Measurements from ENCODE around the gene LRG1.

The LRG1 gene

GRCh38 chr19:4539693-4540581, at the start of gene LRG1:
Gene LRG1, minus strand, starts transcription at chr19:4540036. Its CDS starts 23 bp downstream, at chr19:4540013.
- no peaks in the 10 kb centered on the region for H3K36me3 ChIP-seq (ENCODE audit: low read depth)
- ATAC-seq (ENCODE audit: low read depth) (no peak), DNase-seq (ENCODE audit: low spot score) (no peak)
- no peak within 1 kb of the TSS for H3K4me3 ChIP-seq (ENCODE audit: severe bottlenecking)
- no peaks in the 10 kb centered on the region for H3K27me3 ChIP-seq (ENCODE audit: insufficient read depth, poor library complexity, severe bottlenecking)
- TF ChIP-seq CTCF (IDR thresholded peaks at IDR 0.05; ENCODE audit: poor library complexity, severe bottlenecking), result no peak
- H3K4me1 ChIP-seq (ENCODE audit: insufficient read depth, poor library complexity, severe bottlenecking), result no peaks in the 10 kb centered on the region
- H3K9me3 ChIP-seq (ENCODE audit: severe bottlenecking), result no peaks in the 10 kb centered on the region
- H3K27ac ChIP-seq (ENCODE audit: poor library complexity, severe bottlenecking), result no peak within 1 kb of the TSS

- H3K4me1 ChIP-seq (ENCODE audit: insufficient read depth, poor library complexity, severe bottlenecking), result no peaks in the 10 kb centered on the region
- H3K36me3 ChIP-seq (ENCODE audit: low read depth), result no peaks in the 10 kb centered on the region
- TF ChIP-seq CTCF (IDR thresholded peaks at IDR 0.05; ENCODE audit: poor library complexity, severe bottlenecking), result no peak
- H3K9me3 ChIP-seq (ENCODE audit: severe bottlenecking), result no peaks in the 10 kb centered on the region
- H3K4me3 ChIP-seq (ENCODE audit: severe bottlenecking), result no peak overlapping the region
- ATAC-seq (ENCODE audit: low read depth), result no peak
- no peak for DNase-seq (ENCODE audit: low spot score)
- peaks cover 12% of the 10 kb centered on the region for H3K27me3 ChIP-seq (ENCODE audit: insufficient read depth, poor library complexity, severe bottlenecking)
- H3K27ac ChIP-seq (ENCODE audit: poor library complexity, severe bottlenecking), result no peak overlapping the region
These were observed 48.5 kb upstream of the LRG1 start for GRCh38 chr19:4588291-4588761.

GRCh38 chr19:4587527-4587926, 47.7 kb upstream of the LRG1 start:
- TF ChIP-seq CTCF (IDR thresholded peaks at IDR 0.05; ENCODE audit: poor library complexity, severe bottlenecking), result no peak
- H3K9me3 ChIP-seq (ENCODE audit: severe bottlenecking), result no peaks in the 10 kb centered on the region
- DNase-seq (ENCODE audit: low spot score) (no peak), ATAC-seq (ENCODE audit: low read depth) (no peak)
- peaks cover 18% of the 10 kb centered on the region for H3K27me3 ChIP-seq (ENCODE audit: insufficient read depth, poor library complexity, severe bottlenecking)
- H3K4me1 ChIP-seq (ENCODE audit: insufficient read depth, poor library complexity, severe bottlenecking), result no peaks in the 10 kb centered on the region
- H3K27ac ChIP-seq (ENCODE audit: poor library complexity, severe bottlenecking), result no peak overlapping the region
- no peaks in the 10 kb centered on the region for H3K36me3 ChIP-seq (ENCODE audit: low read depth)
- no peak overlapping the region for H3K4me3 ChIP-seq (ENCODE audit: severe bottlenecking)

DNA sequence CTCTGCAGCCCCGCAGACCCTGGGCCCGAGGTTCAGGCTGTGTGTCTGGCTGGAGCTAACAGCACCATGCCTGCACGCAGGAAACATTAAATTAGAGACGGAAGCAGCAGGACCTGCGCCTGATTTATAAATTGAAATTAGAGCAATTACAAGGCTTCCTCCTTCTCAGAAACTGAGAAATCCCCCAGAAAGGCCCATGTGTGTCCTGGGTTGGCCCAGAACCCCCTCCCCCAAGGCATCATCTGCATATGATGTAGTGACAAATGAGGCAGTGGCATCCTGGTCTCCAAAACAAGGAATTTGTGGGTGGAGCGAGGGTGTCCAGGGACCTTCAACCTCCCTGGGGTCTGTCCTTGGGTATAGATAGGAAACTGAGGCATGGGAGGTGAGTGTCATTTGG, 46.9 kb upstream of the LRG1 start:
- H3K9me3 ChIP-seq (ENCODE audit: severe bottlenecking), result no peaks in the 10 kb centered on the region
- no peak for ATAC-seq (ENCODE audit: low read depth)
- no peak for TF ChIP-seq CTCF (IDR thresholded peaks at IDR 0.05; ENCODE audit: poor library complexity, severe bottlenecking)
- no peak overlapping the region for H3K27ac ChIP-seq (ENCODE audit: poor library complexity, severe bottlenecking)
- DNase-seq (ENCODE audit: low spot score), result no peak
- H3K4me3 ChIP-seq (ENCODE audit: severe bottlenecking), result no peak overlapping the region
- peaks cover 26% of the 10 kb centered on the region for H3K27me3 ChIP-seq (ENCODE audit: insufficient read depth, poor library complexity, severe bottlenecking)
- H3K36me3 ChIP-seq (ENCODE audit: low read depth), result no peaks in the 10 kb centered on the region
- no peaks in the 10 kb centered on the region for H3K4me1 ChIP-seq (ENCODE audit: insufficient read depth, poor library complexity, severe bottlenecking)

DNA sequence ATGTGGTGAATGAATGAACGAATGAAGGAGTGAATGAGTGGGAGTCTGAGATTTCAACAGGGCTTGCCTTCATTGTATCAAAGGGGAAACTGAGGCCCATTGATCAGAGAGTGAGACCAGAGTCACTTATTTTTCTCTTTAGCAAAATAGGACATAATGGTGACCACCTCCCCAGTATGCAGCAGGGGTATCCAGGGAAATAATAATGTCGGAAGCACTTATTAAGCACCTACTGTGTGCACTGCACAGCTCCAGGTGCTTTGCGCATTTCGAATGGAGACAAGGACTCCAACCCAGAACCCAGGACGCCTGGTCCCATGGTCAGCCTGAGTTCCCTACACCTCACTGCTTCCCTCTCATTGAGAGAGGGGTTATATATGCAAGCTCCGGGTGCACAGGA, 46.4 kb upstream of the LRG1 start:
- Histone ChIP-seq H3K27me3 (ENCODE audit: insufficient read depth, poor library complexity, severe bottlenecking) (peaks cover 26% of the 10 kb centered on the region), H3K9me3 (ENCODE audit: severe bottlenecking) (no peaks in the 10 kb centered on the region), H3K4me1 (ENCODE audit: insufficient read depth, poor library complexity, severe bottlenecking) (no peaks in the 10 kb centered on the region), H3K27ac (ENCODE audit: poor library complexity, severe bottlenecking) (no peak overlapping the region), H3K4me3 (ENCODE audit: severe bottlenecking) (no peak overlapping the region), H3K36me3 (ENCODE audit: low read depth) (no peaks in the 10 kb centered on the region)
- TF ChIP-seq CTCF (IDR thresholded peaks at IDR 0.05; ENCODE audit: poor library complexity, severe bottlenecking), result no peak
- ATAC-seq (ENCODE audit: low read depth) (no peak), DNase-seq (ENCODE audit: low spot score) (no peak)

Measured in RWPE2 (cell line).